GM21576 (cell line): ENCODE data around the gene AP1M1.

Experiments
- ATAC-seq: cut with Tn5 transposase; IDR thresholded peaks from one replicate; pipeline ENCODE4 v1.9.1; 2021; ENCODE audit warnings: mild to moderate bottlenecking, moderate library complexity; ENCODE audit not compliant: unreplicated experiment

The AP1M1 gene

DNA sequence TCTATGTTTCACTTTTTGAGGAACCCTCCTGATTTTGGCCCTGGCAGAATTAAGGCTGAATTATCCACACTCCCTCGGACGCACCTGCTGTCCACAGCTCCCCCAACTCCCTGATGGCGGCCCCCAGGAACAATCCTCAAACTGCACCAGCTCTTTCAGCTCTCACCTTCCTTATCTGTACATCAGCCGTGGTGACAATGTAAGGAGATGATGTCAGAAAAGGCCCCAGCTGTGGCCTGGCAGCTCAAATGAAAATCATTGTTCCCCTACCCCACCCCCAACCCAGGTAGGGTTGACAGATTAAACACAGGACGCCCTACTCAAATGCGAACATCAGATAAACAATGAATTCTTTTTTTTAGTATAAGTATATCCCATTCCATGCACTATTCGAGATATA lies 91.9 kb downstream of the AP1M1 start:
- ATAC-seq = no peak

DNA sequence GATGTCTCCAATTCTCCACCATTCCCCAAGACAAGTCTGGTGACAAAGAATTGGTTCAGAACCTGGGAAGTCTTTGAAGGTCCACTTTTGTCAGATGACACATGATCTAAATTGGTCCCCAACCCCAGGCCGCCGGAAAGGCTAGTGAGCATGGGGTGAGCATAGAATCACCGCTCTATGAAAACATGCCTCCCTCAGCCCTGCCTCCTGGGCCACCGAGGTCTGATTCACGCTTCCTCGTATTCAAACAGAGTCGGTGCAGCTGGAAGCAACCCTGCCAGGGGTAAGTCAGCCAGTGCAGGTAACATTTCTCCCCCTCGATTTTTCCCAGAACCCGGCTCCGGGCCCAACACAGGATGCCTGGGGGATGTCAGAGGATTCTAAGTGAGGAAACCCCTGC lies 93.0 kb downstream of the AP1M1 start:
- no peak for ATAC-seq

DNA sequence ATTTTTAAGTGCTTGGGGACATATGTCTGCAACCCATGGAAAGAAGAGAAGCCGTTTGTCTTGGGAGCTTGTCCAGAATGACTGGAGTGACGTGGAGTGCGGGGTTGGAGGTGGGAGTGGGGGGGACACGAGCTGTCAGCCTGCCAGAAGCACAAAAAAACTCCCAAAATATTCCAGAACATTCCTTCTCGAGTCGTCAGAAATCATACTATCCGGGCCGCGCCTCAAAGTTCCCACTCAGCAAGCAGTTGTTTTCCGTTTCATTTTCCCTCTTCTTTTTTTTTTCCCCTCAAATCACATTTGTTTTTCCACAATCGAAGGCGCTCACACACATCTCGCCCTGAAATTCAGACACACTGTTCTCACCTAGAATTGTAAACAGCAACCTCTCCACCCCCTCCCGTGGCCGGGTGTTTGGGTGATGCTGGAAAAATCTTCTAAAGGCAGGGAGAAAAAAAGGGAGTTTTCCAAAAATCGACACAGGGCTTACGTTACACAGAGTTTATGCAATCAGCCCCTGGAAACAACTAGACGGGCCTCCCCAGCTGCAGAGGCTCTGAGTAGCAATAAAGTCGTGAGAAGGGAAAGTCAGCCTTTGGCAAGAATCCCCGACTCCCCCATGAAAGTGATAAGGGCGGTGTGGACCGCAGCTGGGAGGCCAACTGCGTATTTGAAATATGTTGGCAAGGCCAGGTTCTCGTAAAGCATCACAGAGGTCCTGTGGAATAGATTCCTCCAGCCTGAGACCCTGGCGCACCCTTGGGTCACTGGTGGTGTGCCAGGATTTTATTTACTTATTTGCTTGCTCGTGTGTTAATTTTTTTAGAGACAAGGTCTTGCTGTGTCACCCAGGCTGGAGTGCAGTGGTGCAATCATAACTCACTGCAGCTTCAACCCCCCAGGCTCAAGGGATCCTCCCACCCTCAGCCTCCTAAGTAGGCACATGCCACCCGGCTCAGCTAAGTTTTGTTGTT lies 95.7 kb downstream of the AP1M1 start:
- ATAC-seq = no peak

DNA sequence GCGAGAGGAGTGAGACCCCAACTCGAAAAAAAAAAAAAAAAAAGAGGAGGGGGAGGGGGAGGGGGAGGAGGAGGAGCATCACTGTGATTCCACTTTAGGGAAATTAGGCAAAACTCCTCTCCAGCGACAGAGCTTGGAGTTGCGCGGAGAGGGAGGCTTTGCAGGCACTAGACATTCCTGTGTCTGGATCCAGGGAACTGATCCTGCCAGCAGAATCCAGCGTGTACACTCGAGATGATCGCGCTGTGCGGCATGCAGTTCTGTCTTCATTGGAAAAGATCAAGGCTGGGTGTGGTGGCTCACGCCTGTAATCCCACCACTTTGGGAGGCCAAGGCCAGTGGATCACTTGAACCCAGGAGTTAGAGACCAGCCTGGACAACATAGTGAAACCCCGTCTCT lies 97.3 kb downstream of the AP1M1 start:
- no peak for ATAC-seq
